K562 (cell line): Measurements from ENCODE around the gene CDR2L. TPM values are rescaled to one million over a fixed set of nuclear protein-coding genes. Genes with fewer than 3 reads are reported as not detected.

ENCODE experiments used
- ATAC-seq: fragments of 200-7000 bp; cut with Tn5 transposase; 3 replicates; pipeline ENCODE4 v1.9.1; 2020; ENCODE audit warnings: moderate library complexity
- BruUV-seq: library from RNA; stranded (reverse); fragments of 400-500 nt; replicated peaks from 2 replicates; lab custom pipeline; 2021; lab: Mats Ljungman, UMichigan
- CTCF ChIA-PET: fragments of 300-600 bp; formaldehyde crosslinking; extraction: SDS; loops from one replicate; lab custom pipeline; 2021; ENCODE audit warnings: low intra/inter-chr PET ratio; lab: Yijun Ruan, JAX
- POLR2A ChIA-PET: fragments of 300-600, 350-650 bp; sonication (Branson Sonifier 250); formaldehyde crosslinking; extraction: SDS; loops from one replicate; lab custom pipeline; 2021; ENCODE audit warnings: antibody characterized with exemption, inconsistent platforms; lab: Yijun Ruan, JAX
- DNase-seq, 4 experiments: peaks; one replicate each; pipeline versions ENCODE4 v3.0.0 to v3.0.0-alpha.2; 2011 to 2018; ENCODE audit warnings: low spot score in 3 of 4, mixed read lengths in 3 of 4; ENCODE audit errors: extremely low read depth in 1 of 4
- FAIRE-seq: peaks from 2 replicates; lab custom pipeline; 2011; peaks lifted over from hg19 to GRCh38; lab: Jason Lieb, UNC
- H2AFZ ChIP-seq: 2 replicates; pipeline ENCODE4 v1.6.0; 2011; ENCODE audit warnings: low read depth, low read length, control low read depth, inconsistent platforms
- H3K27ac ChIP-seq: fragments of 200-600 bp; 3 replicates; pipeline ENCODE4 v1.8.0; 2011; ENCODE audit warnings: low read depth, mild to moderate bottlenecking, control low read depth, inconsistent platforms, low read length, moderate library complexity, mixed read lengths; ENCODE audit errors: extremely low read depth
- H3K27me3 ChIP-seq, 2 experiments: fragments of 300-600 bp in 1 of 2; 2 replicates in 1 of 2; 3 replicates in 1 of 2; pipeline versions ENCODE4 v1.6.0 to v1.8.0; 2011; ENCODE audit warnings: inconsistent platforms in 2 of 2, low read length in 2 of 2, mild to moderate bottlenecking in 1 of 2, mixed read lengths in 1 of 2, moderate library complexity in 1 of 2; ENCODE audit not compliant: control insufficient read depth in 2 of 2, insufficient read depth in 2 of 2
- H3K36me3 ChIP-seq: fragments of 300-600 bp; 3 replicates; pipeline ENCODE4 v1.8.0; 2011; ENCODE audit warnings: mild to moderate bottlenecking, low read length, inconsistent platforms; ENCODE audit not compliant: control insufficient read depth, insufficient read depth
- H3K4me1 ChIP-seq, 2 experiments: fragments of 200-600 bp in 1 of 2; replicated peaks in 1 of 2; 2 replicates in 1 of 2; 3 replicates in 1 of 2; pipeline versions ENCODE4 v1.5.1 to v1.8.0; 2011; ENCODE audit warnings: inconsistent platforms in 2 of 2, low read length in 2 of 2, mild to moderate bottlenecking in 1 of 2, mixed read lengths in 1 of 2, moderate library complexity in 1 of 2; ENCODE audit not compliant: control insufficient read depth in 2 of 2, insufficient read depth in 2 of 2
- H3K4me2 ChIP-seq: 2 replicates; pipeline ENCODE4 v1.6.1; 2011; ENCODE audit warnings: low read length, control low read depth, inconsistent platforms, mixed read lengths; ENCODE audit not compliant: insufficient read depth
- H3K4me3 ChIP-seq: fragments of 200-600 bp; sonication (generic), shearing (Covaris generic); 2 replicates; pipeline ENCODE4 v1.5.1; 2016; ENCODE audit warnings: control low read depth, inconsistent platforms
- H3K79me2 ChIP-seq: fragments of 200-600 bp; 3 replicates; pipeline ENCODE4 v1.8.0; 2011; ENCODE audit warnings: low read length, inconsistent platforms; ENCODE audit not compliant: control insufficient read depth, insufficient read depth
- H3K9ac ChIP-seq, 2 experiments: 2 replicates each; pipeline versions ENCODE4 v1.6.0 to v1.6.1; 2011; ENCODE audit warnings: low read depth in 2 of 2, low read length in 2 of 2, control low read depth in 1 of 2, inconsistent platforms in 1 of 2, mild to moderate bottlenecking in 1 of 2, mixed read lengths in 1 of 2; ENCODE audit not compliant: insufficient read depth in 1 of 2
- H3K9me1 ChIP-seq: one replicate; pipeline ENCODE4 v1.6.0; 2011; ENCODE audit warnings: inconsistent platforms, mild to moderate bottlenecking, low read length, moderate library complexity; ENCODE audit not compliant: control insufficient read depth, insufficient read depth
- H3K9me3 ChIP-seq: replicated peaks from 2 replicates; pipeline ENCODE4 v1.5.1; 2011; ENCODE audit warnings: low read depth, low read length, inconsistent platforms; ENCODE audit not compliant: control insufficient read depth, insufficient read depth
- H4K20me1 ChIP-seq: replicated peaks from 2 replicates; pipeline ENCODE4 v1.6.1; 2011; ENCODE audit warnings: low read length, inconsistent platforms, mixed read lengths; ENCODE audit not compliant: control insufficient read depth, insufficient read depth
- ARHGAP35 ChIP-seq: fragments of 450-650 bp; IDR thresholded peaks from 2 replicates; pipeline ENCODE4 v1.6.1; 2018; ENCODE audit not compliant: partially characterized antibody
- CEBPB ChIP-seq: fragments of 450-650 bp; IDR thresholded peaks from 2 replicates; pipeline ENCODE4 v1.6.1; 2016; ENCODE audit warnings: missing genetic modification characterization, missing compliant biosample characterization
- CREB3L1 ChIP-seq: fragments of 450-650 bp; IDR thresholded peaks from 2 replicates; pipeline ENCODE4 v1.6.1; 2014; ENCODE audit warnings: low read depth, mild to moderate bottlenecking, moderate library complexity, borderline replicate concordance
- CTCF ChIP-seq, 3 experiments: IDR thresholded peaks in 2 of 3; conservative IDR thresholded peaks in 1 of 3; 2 replicates each; pipeline ENCODE4 v1.5.1; 2011 to 2012; ENCODE audit warnings: low read length in 3 of 3, mild to moderate bottlenecking in 3 of 3, control low read depth in 2 of 3, improper control_type of control experiment in 1 of 3, inconsistent platforms in 1 of 3, low read depth in 1 of 3, mixed read lengths in 1 of 3, moderate library complexity in 1 of 3; ENCODE audit not compliant: insufficient read depth in 2 of 3
- ETV1 ChIP-seq: fragments of 450-650 bp; conservative IDR thresholded peaks from 2 replicates; pipeline ENCODE4 v1.6.1; 2016; ENCODE audit warnings: missing genetic modification characterization, control low read depth, low read depth, missing compliant biosample characterization
- FOXK1 ChIP-seq: sonication (generic); formaldehyde crosslinking; IDR thresholded peaks from 2 replicates; pipeline ENCODE4 v1.8.0; 2022; ENCODE audit warnings: missing genetic modification reagents, mild to moderate bottlenecking, borderline replicate concordance
- IRF2 ChIP-seq: sonication (generic); formaldehyde crosslinking; IDR thresholded peaks from 2 replicates; pipeline ENCODE4 v1.8.1; 2022; ENCODE audit warnings: mild to moderate bottlenecking, missing genetic modification reagents
- MED1 ChIP-seq: sonication (generic); formaldehyde crosslinking; IDR thresholded peaks from 2 replicates; pipeline ENCODE4 v1.8.1; 2023; ENCODE audit warnings: missing genetic modification reagents, borderline replicate concordance
- NKRF ChIP-seq: fragments of 450-650 bp; IDR thresholded peaks from 2 replicates; pipeline ENCODE4 v1.6.1; 2016; ENCODE audit warnings: borderline replicate concordance
- TBL1XR1 ChIP-seq, 2 experiments: IDR thresholded peaks; 2 replicates each; pipeline ENCODE4 v1.6.1; 2012; ENCODE audit warnings: improper control_type of control experiment in 2 of 2, low read length in 2 of 2, mild to moderate bottlenecking in 1 of 2
- TRIM25 ChIP-seq: fragments of 450-650 bp; IDR thresholded peaks from 2 replicates; pipeline ENCODE4 v1.7.0; 2016; ENCODE audit warnings: borderline replicate concordance
- XRCC5 ChIP-seq: fragments of 200-400 bp; formaldehyde crosslinking; IDR thresholded peaks from 2 replicates; pipeline ENCODE4 v1.6.1; 2017; ENCODE audit warnings: low read depth, mild to moderate bottlenecking, low read length
- ZNF445 ChIP-seq: fragments of 250-450 bp; sonication (Bioruptor Pico); IDR thresholded peaks from 2 replicates; pipeline ENCODE4 v1.4.0; 2020; ENCODE audit warnings: low read depth, mild to moderate bottlenecking, moderate library complexity
- WGBS: fragments of 100-300 bp; shearing (Covaris generic); methylation state at CpG from one replicate; pipeline ENCODE4 v1.1.6; 2016; ENCODE audit warnings: low coverage, mixed read lengths; ENCODE audit not compliant: insufficient coverage; ENCODE audit errors: missing lambda C conversion rate; 5-methylcytosine and 5-hydroxymethylcytosine counted together
- in situ Hi-C: fragments of 300-500 bp; cut with MboI; formaldehyde crosslinking; loops from 4 replicates; pipeline ENCODE4 v1.15.0; 2018; ENCODE audit warnings: inconsistent platforms, mixed read lengths
- intact Hi-C: fragments of 100-400 bp; cut with micrococcal nuclease; formaldehyde crosslinking; loops from 2 replicates; pipeline ENCODE4 v1.14.2; 2022
- polyA plus RNA-seq, 8 experiments: library from polyadenylated mRNA; depleted of rRNA in 4 of 8; stranded (reverse) in 5 of 8; unstranded in 3 of 8; fragments of >200 nt; fragmentation: Nextera tagmentation in 2 of 8; fragmentation: Illumina TruSeq in 1 of 8; extraction: Ambion mirVana in 2 of 8; extraction: Trizol in 1 of 8; gene quantifications; 2 replicates each; pipeline versions ENCODE4 v1.2.1 to v1.2.3, GENCODE V29; 2011 to 2014; ENCODE audit warnings: inconsistent platforms in 1 of 8, missing spikeins in 1 of 8
- total RNA-seq, 7 experiments: library from RNA; depleted of rRNA in 6 of 7; stranded (reverse); fragments of >200 nt in 6 of 7; fragmentation: Illumina TruSeq in 2 of 7; extraction: Trizol in 2 of 7; gene quantifications; 2 replicates each; pipeline versions ENCODE4 v1.2.1 to v1.2.3, GENCODE V29; 2011 to 2021; ENCODE audit warnings: low replicate concordance in 1 of 7

CDR2L gene
- total and polyA plus RNA-seq, 9 of the 15 experiments (the other 6 are each of a cell fraction or from before 2014, with no cell fraction given) = 2.7 to 16.0 (median 7.3) TPM

GRCh38 chr17:75034236-75034908, 46.9 kb downstream of the CDR2L start:
- peak overlapping the region; percentile 95 to 96 for H3K9ac ChIP-seq
- in situ Hi-C loops = no loop called here
- peak overlapping the region; percentile 96 for H3K27ac ChIP-seq
- H2AFZ ChIP-seq = peak overlapping the region; percentile 98
- no TSS peak for BruUV-seq
- CTCF ChIA-PET = interaction anchor here (0.7 to 0.9 kb wide), 2 partner anchors 23 to 72 kb away, joined by 3 to 5 read pairs; no protein-coding TSS in a partner anchor
- peaks cover 31% of the 10 kb centered on the region in 2 experiments for H3K4me1 ChIP-seq
- H3K79me2 ChIP-seq = no peaks in the 10 kb centered on the region
- intact Hi-C loops = loop anchor here (10.0 kb wide), 1 partner anchor 160 kb away; the partner anchor contains the start of gene FDXR
- peak; percentile 65 to 96 (median 69) for DNase-seq
- H3K4me2 ChIP-seq = peak overlapping the region; percentile 98
- POLR2A ChIA-PET = interaction anchor here (0.5 to 3.3 kb wide), 19 partner anchors 9 to 297 kb away, joined by 3 to 26 read pairs (median 5); partner anchors contain the start of genes ATP5PD, GGA3, JPT1 and KCTD2
- H3K36me3 ChIP-seq = peaks cover 14% of the 10 kb centered on the region; the same call in 2 of the 3 replicates
- peak; percentile 72 for ATAC-seq
- H3K4me3 ChIP-seq = peak overlapping the region; percentile 69
- H3K9me3 ChIP-seq = peaks cover 12% of the 10 kb centered on the region
- FAIRE-seq = peak; percentile 49
- no peaks in the 10 kb centered on the region for H4K20me1 ChIP-seq
- no peaks in the 10 kb centered on the region for H3K27me3 ChIP-seq
- H3K9me1 ChIP-seq = no peaks in the 10 kb centered on the region
- under 1% methylated on average over 41 of the region's 43 CpGs for WGBS
- TF ChIP-seq MED1 (CRISPR knock-in tag) = no peak
- no peak for TF ChIP-seq ARHGAP35
- peak; percentile 61; the same call in 1 of the 2 replicates for TF ChIP-seq FOXK1 (CRISPR knock-in tag)
- peak in 2 of 3 experiments; percentile 14 to 41; a peak in 2 of 6 replicates for TF ChIP-seq CTCF (IDR thresholded peaks at IDR 0.05 in 2 of 3, conservative IDR thresholded peaks at IDR 0.05 in 1 of 3; ENCODE audit: insufficient read depth in 2 of 3, low read depth in 1 of 3, low read length in 3 of 3)
- TF ChIP-seq CREB3L1 = no peak
- TF ChIP-seq TBL1XR1 (IDR thresholded peaks at IDR 0.05; ENCODE audit: low read length in 2 of 2) = peak in 1 of 2 experiments; percentile 94; a peak in 2 of 4 replicates
- TF ChIP-seq CEBPB = no peak
- 0 out of 2 replicates have a peak, but pooled peaks have one; percentile 5 for TF ChIP-seq ETV1
- TF ChIP-seq NKRF = peak; percentile 74; the same call in 1 of the 2 replicates
- TF ChIP-seq IRF2 = no peak
- TF ChIP-seq TRIM25 = no peak
- no peak for TF ChIP-seq ZNF445
- peak; percentile 73; the same call in 1 of the 2 replicates for TF ChIP-seq XRCC5
